ENCODE data around the gene CDH13.

CDH13 gene

DNA sequence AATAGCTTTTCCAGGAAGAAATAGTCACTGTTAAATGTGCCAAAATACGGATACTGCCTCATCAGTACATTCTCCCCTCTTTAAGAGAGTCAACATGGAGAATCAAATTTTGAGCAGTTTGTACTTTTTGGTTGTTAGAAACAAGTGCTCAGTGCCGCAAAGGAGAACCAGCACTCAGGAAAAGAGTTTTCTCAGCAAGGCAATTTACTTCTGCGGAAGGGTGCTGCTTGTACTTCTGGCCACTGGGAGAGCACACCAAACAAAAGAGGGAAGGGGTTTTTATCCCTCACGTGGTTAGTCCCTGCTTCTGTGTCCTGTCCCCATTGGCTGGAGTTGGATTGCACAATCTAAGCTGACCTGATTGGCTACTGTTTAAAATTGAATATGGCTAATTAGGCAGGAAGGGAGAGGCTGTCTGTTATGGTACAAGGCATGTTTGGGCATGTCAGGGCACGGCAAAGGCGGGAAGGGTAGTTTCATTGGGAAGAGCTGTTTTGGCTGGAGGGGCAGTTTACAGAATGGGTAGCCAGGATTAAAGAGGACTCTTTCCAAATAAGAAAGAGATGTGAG lies 499.3 kb downstream of the CDH13 start:
- Histone ChIP-seq H3K27me3 (ENCODE audit: low read depth, low read length) (no peaks in the 10 kb centered on the region), H3K36me3 (replicated peaks; ENCODE audit: low read depth, low read length) (no peaks in the 10 kb centered on the region), H3K4me2 (ENCODE audit: low read length) (no peak overlapping the region), H3K9me3 (ENCODE audit: insufficient read depth, low read length) (no peaks in the 10 kb centered on the region), H3K27ac (ENCODE audit: low read length) (no peak overlapping the region), H2AFZ (ENCODE audit: low read depth, low read length) (no peak overlapping the region), H3K79me2 (ENCODE audit: low read length) (no peaks in the 10 kb centered on the region), H4K20me1 (ENCODE audit: insufficient read depth, low read length) (no peaks in the 10 kb centered on the region), H3K4me3 (ENCODE audit: low read length) (no peak overlapping the region), H3K9ac (ENCODE audit: low read length) (no peak overlapping the region), H3K4me1 (ENCODE audit: low read length) (no peaks in the 10 kb centered on the region)
- TF ChIP-seq, protein P1, sequence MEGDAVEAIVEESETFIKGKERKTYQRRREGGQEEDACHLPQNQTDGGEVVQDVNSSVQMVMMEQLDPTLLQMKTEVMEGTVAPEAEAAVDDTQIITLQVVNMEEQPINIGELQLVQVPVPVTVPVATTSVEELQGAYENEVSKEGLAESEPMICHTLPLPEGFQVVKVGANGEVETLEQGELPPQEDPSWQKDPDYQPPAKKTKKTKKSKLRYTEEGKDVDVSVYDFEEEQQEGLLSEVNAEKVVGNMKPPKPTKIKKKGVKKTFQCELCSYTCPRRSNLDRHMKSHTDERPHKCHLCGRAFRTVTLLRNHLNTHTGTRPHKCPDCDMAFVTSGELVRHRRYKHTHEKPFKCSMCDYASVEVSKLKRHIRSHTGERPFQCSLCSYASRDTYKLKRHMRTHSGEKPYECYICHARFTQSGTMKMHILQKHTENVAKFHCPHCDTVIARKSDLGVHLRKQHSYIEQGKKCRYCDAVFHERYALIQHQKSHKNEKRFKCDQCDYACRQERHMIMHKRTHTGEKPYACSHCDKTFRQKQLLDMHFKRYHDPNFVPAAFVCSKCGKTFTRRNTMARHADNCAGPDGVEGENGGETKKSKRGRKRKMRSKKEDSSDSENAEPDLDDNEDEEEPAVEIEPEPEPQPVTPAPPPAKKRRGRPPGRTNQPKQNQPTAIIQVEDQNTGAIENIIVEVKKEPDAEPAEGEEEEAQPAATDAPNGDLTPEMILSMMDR (IDR thresholded peaks at IDR 0.05; ENCODE audit: low read depth, low read length), result no peak
- no peak for TF ChIP-seq EZH2phosphoT487 (IDR thresholded peaks at IDR 0.05; ENCODE audit: low read depth)

DNA sequence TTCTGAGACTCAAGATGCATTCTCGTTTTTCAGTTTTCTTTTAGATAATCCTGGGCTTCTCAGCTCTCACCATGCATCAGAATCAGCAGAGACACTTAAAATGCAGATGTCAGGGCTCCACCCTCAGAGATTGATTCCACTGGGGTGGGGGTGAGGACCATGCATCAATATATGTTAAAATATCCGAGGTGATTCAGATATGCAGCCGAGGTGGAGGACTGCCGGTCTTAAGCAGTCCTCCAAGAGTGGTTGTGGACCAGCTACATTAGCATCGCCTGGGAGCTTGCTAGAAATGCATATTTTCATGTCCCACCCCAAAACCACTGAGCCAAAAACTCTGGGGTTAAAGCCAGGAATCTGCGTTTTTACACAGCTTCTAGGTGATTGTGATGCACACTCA lies 501.3 kb downstream of the CDH13 start:
- TF ChIP-seq, protein P1 (IDR thresholded peaks at IDR 0.05; ENCODE audit: low read depth, low read length), result no peak
- no peak for TF ChIP-seq EZH2phosphoT487 (IDR thresholded peaks at IDR 0.05; ENCODE audit: low read depth)
- Histone ChIP-seq H3K9me3 (ENCODE audit: insufficient read depth, low read length) (no peaks in the 10 kb centered on the region), H3K4me3 (ENCODE audit: low read length) (no peak overlapping the region), H3K27ac (ENCODE audit: low read length) (no peak overlapping the region), H3K9ac (ENCODE audit: low read length) (no peak overlapping the region), H2AFZ (ENCODE audit: low read depth, low read length) (no peak overlapping the region), H4K20me1 (ENCODE audit: insufficient read depth, low read length) (no peaks in the 10 kb centered on the region), H3K36me3 (replicated peaks; ENCODE audit: low read depth, low read length) (no peaks in the 10 kb centered on the region), H3K27me3 (ENCODE audit: low read depth, low read length) (no peaks in the 10 kb centered on the region), H3K4me1 (ENCODE audit: low read length) (no peaks in the 10 kb centered on the region), H3K4me2 (ENCODE audit: low read length) (no peak overlapping the region), H3K79me2 (ENCODE audit: low read length) (no peaks in the 10 kb centered on the region)

DNA sequence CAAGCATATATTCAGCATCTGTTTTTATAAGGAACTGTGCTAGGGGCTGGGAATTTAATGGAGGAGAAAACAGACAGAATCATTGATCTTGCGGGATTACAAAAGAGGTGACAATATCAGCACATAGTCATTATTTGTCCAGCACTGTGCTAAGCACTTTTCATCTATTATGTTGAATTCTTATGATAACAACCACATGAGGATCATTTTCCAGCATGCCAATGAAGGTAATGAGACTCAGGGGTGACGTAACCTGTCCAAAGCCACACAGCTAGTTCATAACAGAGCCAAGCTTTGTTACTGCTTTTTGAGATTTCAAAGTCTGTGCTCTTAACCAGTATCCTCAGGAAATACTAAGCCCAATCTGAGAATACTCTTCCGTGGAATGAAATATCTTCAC lies 503.3 kb downstream of the CDH13 start:
- no peaks in the 10 kb centered on the region for H3K4me1 ChIP-seq (ENCODE audit: low read length)
- H4K20me1 ChIP-seq (ENCODE audit: insufficient read depth, low read length), result no peaks in the 10 kb centered on the region
- H3K79me2 ChIP-seq (ENCODE audit: low read length), result no peaks in the 10 kb centered on the region
- no peak overlapping the region for H3K27ac ChIP-seq (ENCODE audit: low read length)
- no peak overlapping the region for H3K4me2 ChIP-seq (ENCODE audit: low read length)
- H2AFZ ChIP-seq (ENCODE audit: low read depth, low read length), result no peak overlapping the region
- H3K9me3 ChIP-seq (ENCODE audit: insufficient read depth, low read length), result no peaks in the 10 kb centered on the region
- H3K9ac ChIP-seq (ENCODE audit: low read length), result no peak overlapping the region
- H3K36me3 ChIP-seq (replicated peaks; ENCODE audit: low read depth, low read length), result no peaks in the 10 kb centered on the region
- no peak for TF ChIP-seq EZH2phosphoT487 (IDR thresholded peaks at IDR 0.05; ENCODE audit: low read depth)
- TF ChIP-seq, protein P1 (IDR thresholded peaks at IDR 0.05; ENCODE audit: low read depth, low read length), result no peak
- no peak overlapping the region for H3K4me3 ChIP-seq (ENCODE audit: low read length)
- no peaks in the 10 kb centered on the region for H3K27me3 ChIP-seq (ENCODE audit: low read depth, low read length)

DNA sequence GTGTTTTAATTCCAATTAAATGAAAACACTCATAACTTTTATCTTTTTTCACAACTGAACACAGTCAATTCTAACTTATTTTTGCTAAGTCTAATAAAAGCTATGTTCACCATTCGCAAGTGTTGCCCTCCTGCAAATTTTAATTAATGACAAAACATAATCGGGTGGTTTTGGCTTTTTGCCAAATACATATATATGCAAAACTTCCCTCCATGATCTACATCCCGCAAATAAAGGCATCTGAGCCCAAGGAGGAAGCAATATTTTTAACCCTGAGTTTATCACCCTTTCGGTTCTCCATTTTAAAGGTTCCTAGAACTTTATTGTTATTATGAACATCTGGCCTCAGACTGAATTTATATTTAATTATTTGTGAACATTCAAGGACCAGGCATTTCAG lies 507.9 kb downstream of the CDH13 start:
- Histone ChIP-seq H3K27ac (ENCODE audit: low read length) (no peak overlapping the region), H3K79me2 (ENCODE audit: low read length) (no peaks in the 10 kb centered on the region), H3K27me3 (ENCODE audit: low read depth, low read length) (no peaks in the 10 kb centered on the region), H3K4me2 (ENCODE audit: low read length) (no peak overlapping the region), H4K20me1 (ENCODE audit: insufficient read depth, low read length) (no peaks in the 10 kb centered on the region), H2AFZ (ENCODE audit: low read depth, low read length) (no peak overlapping the region), H3K4me3 (ENCODE audit: low read length) (no peak overlapping the region), H3K9ac (ENCODE audit: low read length) (no peak overlapping the region), H3K36me3 (replicated peaks; ENCODE audit: low read depth, low read length) (no peaks in the 10 kb centered on the region), H3K9me3 (ENCODE audit: insufficient read depth, low read length) (no peaks in the 10 kb centered on the region), H3K4me1 (ENCODE audit: low read length) (no peaks in the 10 kb centered on the region)
- TF ChIP-seq, protein P1 (IDR thresholded peaks at IDR 0.05; ENCODE audit: low read depth, low read length), result no peak
- no peak for TF ChIP-seq EZH2phosphoT487 (IDR thresholded peaks at IDR 0.05; ENCODE audit: low read depth)

Data from OCI-LY3 (cell line).